NCI-H82 treated with DMSO at 0.1 percent for 48 hours (cell line): Measurements from ENCODE around the gene ACKR2.

ENCODE experiments used
- DNase-seq: peaks from one replicate; lab custom pipeline; 2025; ENCODE audit not compliant: unreplicated experiment; lab: John Stamatoyannopoulos, UW

ACKR2 gene

GRCh38 chr3:42884324-42884723 lies 75.1 kb downstream of the ACKR2 start:
- no peak for DNase-seq

- DNase-seq, result no peak
These were observed 77.1 kb downstream of the ACKR2 start for GRCh38 chr3:42886294-42886822.

DNA sequence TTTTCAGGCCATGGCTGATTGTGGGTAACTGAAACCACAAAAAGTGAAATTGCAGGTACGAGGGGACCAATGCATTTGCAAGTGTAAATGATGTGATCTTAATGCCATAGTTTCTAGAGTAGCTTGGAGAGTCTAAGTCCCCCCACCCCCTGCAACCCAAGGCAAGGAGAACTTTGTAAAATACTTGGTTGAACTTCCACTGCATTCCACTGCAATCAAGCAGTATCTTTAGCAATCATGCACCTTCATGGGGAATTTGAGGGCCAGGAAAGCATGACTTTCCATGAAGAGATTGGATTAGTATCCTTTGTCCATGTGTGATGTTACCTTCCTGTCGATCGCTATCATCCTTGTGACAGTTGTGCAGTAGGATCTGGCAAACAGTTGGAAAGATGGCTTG lies 77.8 kb downstream of the ACKR2 start:
- DNase-seq, result no peak

- no peak for DNase-seq
These were observed 81.8 kb downstream of the ACKR2 start for GRCh38 chr3:42891042-42891441.

GRCh38 chr3:42892169-42892568 lies 82.9 kb downstream of the ACKR2 start:
- DNase-seq, result no peak

DNA sequence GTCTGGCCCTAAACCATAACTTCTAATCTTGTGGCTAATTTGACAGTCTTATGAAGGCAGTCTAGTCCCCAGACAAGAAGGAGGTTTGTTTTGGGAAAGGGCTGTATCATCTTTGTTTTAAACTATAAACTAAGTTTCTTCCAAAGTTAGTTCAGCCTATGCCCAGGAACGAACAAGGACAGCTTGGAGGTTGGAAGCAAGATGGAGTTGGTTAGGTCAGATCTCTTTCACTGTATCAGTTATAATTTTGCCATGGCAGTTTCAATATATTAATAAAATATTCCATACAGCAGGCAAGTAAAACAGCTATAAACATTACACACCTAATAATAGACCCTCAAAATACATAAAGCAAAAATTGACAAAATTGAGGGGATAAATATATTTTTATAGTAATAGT lies 83.6 kb downstream of the ACKR2 start:
- no peak for DNase-seq

- DNase-seq, result no peak
These were observed 85.7 kb downstream of the ACKR2 start for GRCh38 chr3:42894698-42895579.

- no peak for DNase-seq
These were observed 86.3 kb downstream of the ACKR2 start for GRCh38 chr3:42895580-42895868.

DNA sequence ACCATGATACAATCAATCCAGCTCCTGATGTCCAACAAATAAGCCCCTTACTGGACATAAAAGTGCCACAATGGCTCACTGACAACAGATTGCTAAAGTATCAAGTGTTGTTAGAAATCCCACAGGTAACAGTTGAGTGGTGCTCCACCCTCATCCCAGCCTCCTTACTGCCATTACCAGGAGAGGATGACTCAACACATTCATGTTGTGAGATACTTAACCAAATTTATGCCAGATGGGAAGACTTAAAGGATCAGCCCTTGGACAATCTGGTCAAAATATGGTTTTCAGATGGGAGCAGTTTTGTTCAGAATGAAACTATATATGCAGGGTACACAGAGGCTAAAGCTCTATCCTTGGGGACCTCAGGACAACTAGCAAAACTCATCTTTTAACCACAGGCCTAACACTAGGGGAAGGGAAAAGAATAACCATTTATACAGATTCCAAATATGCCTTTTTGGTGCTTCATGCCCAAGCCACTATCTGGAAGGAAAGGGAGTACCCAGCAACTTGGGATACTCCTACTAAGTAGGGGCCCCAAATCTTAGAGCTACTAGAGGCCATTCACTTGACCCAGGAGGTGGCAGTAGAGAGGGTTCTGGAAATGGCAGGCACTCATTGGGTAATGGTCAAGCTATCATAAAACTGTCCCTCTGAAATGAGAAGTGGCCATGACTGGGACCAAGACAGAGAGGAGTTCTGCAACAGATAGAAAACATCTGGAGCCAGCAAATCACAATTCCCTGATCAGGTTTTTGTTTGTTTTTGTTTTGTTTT lies 89.8 kb downstream of the ACKR2 start:
- no peak for DNase-seq

- DNase-seq, result no peak
These were observed 91.2 kb downstream of the ACKR2 start for GRCh38 chr3:42900226-42901072.

- no peak for DNase-seq
These were observed 91.8 kb downstream of the ACKR2 start for GRCh38 chr3:42901073-42901415.

- DNase-seq, result no peak
These were observed 93.0 kb downstream of the ACKR2 start for GRCh38 chr3:42902257-42902656.

GRCh38 chr3:42904076-42904475 lies 94.8 kb downstream of the ACKR2 start:
- DNase-seq, result no peak

- no peak for DNase-seq
These were observed 96.5 kb downstream of the ACKR2 start for GRCh38 chr3:42905740-42906069.

DNA sequence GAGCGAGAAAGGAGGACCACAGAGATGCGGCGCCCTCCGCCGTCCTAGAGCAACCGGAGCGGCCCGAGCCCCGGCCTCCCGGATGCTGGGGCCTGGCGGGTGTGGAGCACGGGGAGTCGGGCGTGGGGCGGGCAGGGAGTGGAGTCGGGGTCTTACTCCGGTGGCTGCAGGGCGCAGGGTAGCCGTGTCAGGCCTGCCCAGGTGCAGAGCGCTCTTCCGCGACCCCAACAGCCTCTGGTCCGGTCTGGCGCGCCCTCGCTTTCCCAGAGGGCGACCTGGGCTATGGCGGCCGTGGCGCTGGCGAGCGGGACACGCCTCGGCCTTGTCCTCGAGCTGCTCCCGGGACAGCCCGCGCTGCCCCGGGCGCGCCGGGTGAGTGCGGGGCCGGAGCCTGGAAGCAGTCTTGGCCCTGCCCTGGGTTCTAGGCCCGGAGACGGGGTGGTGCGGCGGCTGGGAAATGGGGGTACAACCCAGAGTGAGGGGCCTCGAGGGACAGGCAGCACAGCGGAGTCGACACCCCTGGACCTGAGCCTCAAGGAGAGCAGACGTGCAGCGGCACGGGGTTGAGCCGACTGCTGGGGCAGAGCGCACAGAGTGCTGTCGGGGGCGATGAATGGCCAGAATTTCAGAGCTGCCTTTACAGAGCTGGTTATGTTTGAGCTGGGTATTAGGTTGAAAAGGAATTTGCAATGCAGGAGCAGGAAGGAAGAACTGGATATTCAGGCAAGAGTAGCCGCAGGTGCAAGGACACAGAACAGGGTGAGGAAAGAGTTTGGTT lies 97.0 kb downstream of the ACKR2 start, which contains the start of gene ZNF662:
TSS of gene ZNF662 (plus strand) at position 73 of the 778 bp plus-strand sequence. CDS start 1,973 bp downstream, outside the sequence.
- DNase-seq, result no peak

GRCh38 chr3:42906848-42907183 lies 97.6 kb downstream of the ACKR2 start:
- no peak for DNase-seq

GRCh38 chr3:42908675-42909074 lies 99.4 kb downstream of the ACKR2 start:
- DNase-seq, result no peak

- no peak for DNase-seq
These were observed 102.3 kb downstream of the ACKR2 start for GRCh38 chr3:42911551-42911950.

GRCh38 chr3:42914771-42915515 lies 105.7 kb downstream of the ACKR2 start:
- DNase-seq, result no peak
